H4 (cell line): Measurements from ENCODE around the gene TMSB15A. TPM values are rescaled to one million over a fixed set of nuclear protein-coding genes. Genes with fewer than 3 reads are reported as not detected.
"Not testable (repeated sequence)": the region's sequence is repeated elsewhere in the genome, so short reads cannot be mapped to it uniquely, and the experiment has no call there.

Experiments
- DNase-seq: peaks from one replicate; pipeline ENCODE4 v3.0.0-alpha.2; 2015; ENCODE audit warnings: low spot score
- total RNA-seq: library from RNA; depleted of rRNA; stranded (reverse); fragments of >200 nt; shearing (Covaris generic); gene quantifications from 2 replicates; pipeline ENCODE4 v1.2.3, GENCODE V29; 2014; rRNA removed

TMSB15A gene
- total RNA-seq = 105 and 116 TPM in 2 replicates

DNA sequence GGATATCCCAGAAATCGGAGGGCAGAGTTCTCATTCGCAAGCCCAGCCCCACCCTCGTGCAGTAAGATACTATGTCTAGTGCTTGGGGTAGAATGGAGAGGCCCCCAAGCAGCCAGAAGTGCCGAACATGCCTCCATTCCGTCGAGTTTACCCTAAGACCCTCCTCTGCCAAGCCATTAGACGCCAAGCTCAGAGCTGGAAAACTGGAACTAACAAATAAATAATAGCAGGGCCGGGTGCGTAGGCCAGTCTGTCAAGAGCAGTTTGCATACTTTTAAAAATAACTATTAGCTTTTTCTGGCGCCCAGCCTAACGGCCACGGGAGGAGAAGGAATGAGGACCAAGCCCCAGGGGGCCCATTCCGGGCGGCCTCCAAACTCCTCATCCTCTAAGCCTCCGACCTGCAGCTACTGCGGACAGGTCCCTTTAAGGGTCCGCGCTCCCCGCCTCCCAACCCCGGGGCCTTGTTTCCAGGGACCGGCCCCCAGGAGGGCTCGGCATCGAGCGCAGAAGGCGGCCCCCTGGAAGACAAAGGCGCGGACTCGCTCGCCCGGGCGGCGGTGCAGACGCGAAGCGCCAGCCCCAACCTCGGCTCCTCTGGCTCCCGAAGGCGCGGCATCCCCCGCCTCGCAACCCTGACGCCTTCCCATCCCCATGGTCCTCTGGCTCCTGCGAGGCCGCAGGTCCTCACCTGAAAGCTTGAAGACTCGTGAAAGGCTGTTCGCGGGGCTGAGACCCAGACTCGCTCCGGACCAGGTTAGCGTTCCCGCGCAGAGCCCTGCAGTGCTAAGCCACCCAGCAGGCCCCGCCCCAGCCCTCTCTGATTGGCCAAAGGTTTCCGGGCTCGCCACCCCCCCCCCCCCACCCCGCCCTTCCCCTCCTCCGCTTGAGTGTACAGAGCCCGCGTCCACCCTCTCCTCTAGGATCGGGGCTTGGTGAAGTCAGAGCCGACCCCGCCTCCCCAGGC lies at the start of gene TMSB15A:
Gene TMSB15A, minus strand, starts transcription at position 765 of the 967 bp plus-strand sequence.
- peak; percentile 39 for DNase-seq

DNA sequence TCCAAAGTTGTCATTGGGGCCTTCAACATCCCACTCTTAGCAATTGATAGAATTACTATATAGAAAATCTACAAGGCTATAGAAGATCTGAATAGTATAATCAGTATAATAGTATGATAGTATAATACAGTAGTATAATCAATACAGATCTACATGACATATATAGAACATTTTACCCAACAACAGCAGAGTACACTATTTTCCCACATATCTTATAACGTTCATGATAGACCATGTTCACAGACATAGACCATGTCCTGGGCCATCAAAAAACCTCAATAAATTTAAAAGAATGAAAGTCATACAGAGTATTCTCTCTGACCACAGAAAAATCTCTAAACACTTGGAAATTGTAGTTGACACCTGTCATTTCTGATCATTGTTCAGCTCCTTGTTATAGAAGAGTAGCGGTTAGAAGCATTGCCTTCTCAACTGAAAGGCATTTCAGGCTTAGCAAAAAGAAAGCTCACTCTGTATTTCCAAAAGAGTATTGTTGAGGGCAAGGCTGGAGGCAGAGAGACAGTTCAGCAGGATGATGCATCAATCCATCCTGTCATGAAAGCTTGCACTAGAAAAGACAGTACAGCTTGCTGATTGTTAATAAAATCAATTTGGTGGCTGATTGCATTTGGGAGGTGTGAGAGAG lies 44.0 kb upstream of the TMSB15A start:
- no peak for DNase-seq

DNA sequence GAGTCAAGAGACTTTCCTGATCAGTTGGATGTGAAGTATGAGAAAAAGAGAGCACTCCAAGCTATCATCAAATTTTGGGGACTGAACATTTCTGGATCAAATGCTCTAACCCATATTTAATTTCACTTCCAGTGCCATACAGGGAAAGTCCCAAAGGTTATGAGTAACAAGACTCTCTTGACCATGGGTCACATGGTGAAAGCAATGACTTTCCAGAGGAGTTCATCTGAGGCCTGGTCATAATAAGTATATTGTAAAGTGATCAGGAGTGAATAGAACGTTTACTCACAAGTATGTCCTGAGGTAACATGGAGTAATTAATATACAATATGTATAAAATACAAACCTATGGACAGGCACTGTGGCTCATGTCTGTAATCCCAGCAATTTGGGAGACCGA lies 42.1 kb upstream of the TMSB15A start:
- DNase-seq = no peak

- no peak for DNase-seq
Observed at GRCh38 chrX:102548231-102548630, 31.7 kb upstream of the TMSB15A start.

DNA sequence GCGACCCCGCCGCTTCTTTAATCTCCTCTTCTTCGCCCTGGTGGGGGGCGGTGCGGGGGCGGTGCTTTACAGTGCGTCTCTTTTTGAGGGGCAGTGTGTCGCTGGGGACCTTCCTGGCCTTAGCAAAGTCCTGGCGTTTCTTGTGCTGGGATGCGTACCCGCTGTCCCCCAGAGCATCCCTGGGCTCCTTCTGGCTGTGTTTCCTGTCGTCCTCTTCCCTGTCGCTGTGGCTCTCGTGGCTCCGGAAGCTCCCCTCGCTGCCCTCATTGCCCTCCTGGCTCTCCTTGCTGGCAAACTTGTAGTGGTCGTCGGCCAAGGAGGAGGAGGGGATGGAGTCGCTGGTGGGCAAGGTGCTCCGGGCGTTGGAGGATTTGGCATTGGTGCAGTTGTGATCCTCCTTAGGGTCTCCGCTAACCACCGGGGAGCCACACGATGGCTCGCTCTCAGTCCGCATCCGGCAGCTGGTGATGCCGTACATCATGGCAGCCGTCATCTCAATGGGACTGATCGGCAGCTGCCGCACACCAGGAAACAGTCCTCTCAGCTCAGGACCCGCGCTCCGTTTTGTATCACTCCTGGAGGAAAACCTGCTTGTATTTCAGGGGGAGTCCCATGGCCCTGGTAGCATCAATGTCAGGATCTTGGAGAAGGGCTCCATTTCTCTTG lies 30.4 kb upstream of the TMSB15A start:
- DNase-seq = no peak

GRCh38 chrX:102546175-102546574 lies 29.6 kb upstream of the TMSB15A start:
- not testable (repeated sequence) for DNase-seq

DNA sequence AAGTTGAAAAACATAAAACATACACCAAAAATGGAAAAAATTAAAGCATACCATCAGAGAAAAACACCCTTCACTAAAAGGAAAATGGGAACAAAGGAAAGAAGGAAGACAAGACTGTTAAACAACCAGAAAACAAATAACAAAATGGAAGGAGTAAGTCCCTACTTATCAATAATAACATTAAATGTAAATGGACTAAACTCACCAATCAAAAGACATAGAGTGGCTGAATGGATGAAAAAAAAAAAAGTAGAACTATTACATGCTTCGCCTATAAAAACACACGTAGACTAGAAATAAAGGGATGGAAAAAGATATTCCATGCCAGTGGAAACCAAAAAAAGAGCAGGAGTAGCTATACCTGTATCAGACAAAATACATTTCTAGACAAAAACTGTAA lies 19.4 kb upstream of the TMSB15A start:
- no peak for DNase-seq

DNA sequence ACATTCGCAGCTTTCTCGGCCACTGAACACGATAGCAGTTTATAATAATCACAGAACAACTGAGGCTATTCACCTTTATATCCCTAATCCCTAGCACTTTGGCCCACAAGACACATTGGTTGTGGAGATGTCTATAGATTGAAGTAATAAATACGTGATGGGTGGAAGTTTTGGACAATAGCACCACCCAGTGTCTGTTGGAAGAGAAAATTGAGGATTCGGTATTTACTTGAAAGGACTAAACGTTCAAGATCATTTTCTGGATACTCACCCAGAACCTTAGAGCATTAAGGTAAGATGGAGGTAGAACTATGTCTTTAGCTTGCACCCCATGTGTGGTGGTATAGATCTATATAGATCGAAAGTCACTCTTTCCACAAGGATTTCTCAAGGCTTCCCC lies 787 bp upstream of the TMSB15A start:
- DNase-seq = peak; percentile 18

GRCh38 chrX:102514536-102514935 lies 2.0 kb downstream of the TMSB15A start:
- DNase-seq = no peak

GRCh38 chrX:102498732-102499131 lies 17.8 kb downstream of the TMSB15A start:
- DNase-seq = no peak

DNA sequence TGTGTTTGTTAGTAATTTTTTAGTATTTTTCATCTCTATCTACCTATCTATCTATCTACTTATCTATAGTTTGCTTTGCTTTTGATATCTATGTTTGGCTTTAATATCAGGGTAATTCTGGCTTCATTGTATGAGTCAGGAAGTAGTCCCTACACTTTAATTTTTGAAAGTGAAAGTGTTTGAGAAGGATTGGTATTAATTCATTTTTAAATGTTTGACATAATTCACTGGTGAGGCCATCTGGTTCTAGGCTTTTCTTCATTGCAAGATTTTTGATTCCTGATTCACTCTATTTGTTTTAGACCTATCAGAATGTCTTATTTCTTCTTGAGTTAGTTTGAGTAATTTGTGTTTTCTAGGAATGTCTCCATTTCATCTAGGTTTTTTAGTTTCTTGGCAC lies 24.8 kb downstream of the TMSB15A start:
- no peak for DNase-seq

- DNase-seq = not testable (repeated sequence)
Observed at GRCh38 chrX:102478765-102479164, 37.8 kb downstream of the TMSB15A start.

GRCh38 chrX:102471762-102472220 lies 44.7 kb downstream of the TMSB15A start, which contains the start of gene TCP11X2:
Gene TCP11X2, minus strand, starts transcription at chrX:102471812.
- not testable (repeated sequence) for DNase-seq

- DNase-seq = not testable (repeated sequence)
Observed at GRCh38 chrX:102470215-102470614, 46.3 kb downstream of the TMSB15A start.

Other genes starting within 250 kb of the TMSB15A start
- gene NXF2B, start 76.7 kb downstream of the TMSB15A start, total RNA-seq = 0.15 TPM in 1 of 2 replicates, not detected in the other
- 1.3 TPM in 1 of 2 replicates, not detected in the other for gene TCP11X2, start 44.9 kb downstream of the TMSB15A start, total RNA-seq
- gene ARMCX5, start 82.8 kb upstream of the TMSB15A start, total RNA-seq = 15.4 and 29.7 TPM in 2 replicates
- gene GPRASP1, start 134.7 kb upstream of the TMSB15A start, total RNA-seq = 0.08 and 0.19 TPM in 2 replicates
- 13.6 and 13.8 TPM in 2 replicates for gene GPRASP2, start 195.7 kb upstream of the TMSB15A start, total RNA-seq
- 1.2 and 2.0 TPM in 2 replicates for gene GPRASP3, start 204.0 kb upstream of the TMSB15A start, total RNA-seq